Mesangial cell (primary cell): ENCODE results near the gene CRLF1. TPM values are rescaled to one million over a fixed set of nuclear protein-coding genes. Genes with fewer than 3 reads are reported as not detected.

Experiments used
- total RNA-seq: library from RNA; depleted of rRNA; stranded (reverse); fragments of >200 nt; gene quantifications from 2 replicates; pipeline ENCODE4 v1.2.3, GENCODE V29; 2015

CRLF1 gene
- 0.65 and 2.5 TPM in 2 replicates for total RNA-seq

GRCh38 chr19:18606281-18607225, at the start of gene CRLF1:
TSS of gene CRLF1 (minus strand) at chr19:18606799. CDS start at chr19:18606656, 143 bp downstream.

DNA sequence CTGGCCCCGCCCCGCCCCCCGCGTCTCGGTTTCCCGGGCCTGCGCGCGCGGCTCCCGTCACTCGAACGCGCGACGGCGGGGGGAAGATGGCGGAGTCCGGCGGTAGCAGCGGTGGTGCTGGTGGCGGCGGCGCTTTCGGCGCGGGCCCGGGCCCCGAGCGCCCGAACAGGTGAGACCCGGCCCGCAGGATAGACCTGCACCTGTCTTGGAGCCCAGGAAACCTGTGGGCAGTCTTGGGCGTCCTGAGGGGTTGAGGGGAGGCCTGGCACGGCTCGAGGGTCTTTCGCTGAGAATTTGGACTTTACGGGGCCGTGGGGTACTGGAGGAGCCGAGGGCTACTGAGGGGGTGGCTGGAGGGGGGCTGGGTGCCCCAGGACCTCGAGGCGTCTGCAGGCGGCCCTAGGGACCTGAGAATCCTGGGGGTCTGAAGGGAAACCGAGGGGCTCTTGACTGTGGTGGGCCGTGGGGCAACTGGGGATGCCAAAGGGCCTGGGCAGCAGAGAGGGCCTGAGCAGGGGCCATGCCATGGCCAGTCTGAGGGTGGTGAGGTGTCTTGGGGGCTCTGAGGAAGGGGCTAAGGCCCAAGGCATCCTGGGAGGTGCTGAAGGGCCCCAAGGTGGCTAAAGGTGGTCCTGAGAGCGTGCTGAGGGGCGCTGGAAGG, 30.5 kb upstream of the CRLF1 start, which contains the start of gene KLHL26:
KLHL26 (plus strand) TSS at position 60 of the 661 bp plus-strand sequence; CDS start at position 87, 27 bp downstream.

DNA sequence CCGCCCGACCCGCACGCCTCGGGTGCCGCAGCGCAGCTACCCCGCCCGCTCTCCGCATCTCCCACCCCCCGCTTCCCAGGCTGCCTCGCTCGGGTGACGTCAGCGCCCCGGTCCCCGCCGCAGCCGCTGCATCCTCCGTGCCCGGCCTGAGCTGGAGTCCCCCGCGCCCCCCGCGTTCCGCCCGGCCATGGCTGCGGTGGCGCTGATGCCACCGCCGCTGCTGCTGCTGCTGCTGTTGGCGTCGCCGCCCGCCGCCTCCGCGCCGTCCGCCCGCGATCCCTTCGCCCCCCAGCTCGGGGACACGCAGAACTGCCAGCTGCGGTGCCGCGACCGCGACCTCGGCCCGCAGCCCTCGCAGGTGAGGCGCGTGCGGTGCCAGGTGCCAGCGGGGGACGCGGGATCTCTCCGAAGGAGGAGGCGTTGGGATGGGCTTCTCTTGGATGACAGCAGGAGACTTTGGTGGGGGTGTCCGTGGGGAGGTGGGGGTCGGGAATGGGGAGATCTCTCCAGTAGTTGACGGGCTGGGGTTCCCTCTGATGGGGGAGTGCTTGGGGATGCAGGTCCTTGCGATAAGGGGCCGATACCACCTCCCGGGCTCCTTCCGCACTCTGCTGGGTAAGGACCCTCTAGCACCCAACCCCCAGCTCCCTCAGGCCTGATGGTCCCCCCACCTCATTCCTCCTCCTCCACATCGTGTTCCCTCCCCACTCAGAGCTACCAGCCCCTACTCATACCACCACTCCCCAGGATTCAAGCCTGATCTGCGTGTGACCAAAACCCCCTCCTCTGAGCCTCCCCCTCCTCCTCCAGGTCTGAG, 6.4 kb upstream of the CRLF1 start, which contains the start of gene TMEM59L:
TMEM59L (plus strand) TSS at position 99 of the 817 bp plus-strand sequence; CDS start at position 188, 89 bp downstream.

GRCh38 chr19:18588611-18589379, 17.8 kb downstream of the CRLF1 start, which contains the start of gene REX1BD:
TSS of gene REX1BD (plus strand) at chr19:18588798. CDS start at chr19:18588802, 4 bp downstream.

GRCh38 chr19:18571564-18572344, 34.8 kb downstream of the CRLF1 start, which contains the start of gene UBA52:
TSS of gene UBA52 (plus strand) at chr19:18571857. CDS start at chr19:18573301, 1,444 bp downstream.

GRCh38 chr19:18557411-18558201, 49.0 kb downstream of the CRLF1 start, which contains the start of gene KXD1:
TSS of gene KXD1 (plus strand) at chr19:18557870. CDS start at chr19:18562057, 4,187 bp downstream.

Other genes starting within 250 kb of the CRLF1 start
- gene GDF15, start 220.6 kb downstream of the CRLF1 start, total RNA-seq = 20.4 and 246 TPM in 2 replicates
- gene LRRC25, start 209.2 kb downstream of the CRLF1 start, total RNA-seq = 0.25 TPM in 1 of 2 replicates, not detected in the other
- gene SSBP4, start 187.4 kb downstream of the CRLF1 start, total RNA-seq = 131 and 177 TPM in 2 replicates
- 63.4 and 164 TPM in 2 replicates for gene ISYNA1, start 168.7 kb downstream of the CRLF1 start, total RNA-seq
- gene ELL, start 84.7 kb downstream of the CRLF1 start, total RNA-seq = 13.0 and 20.8 TPM in 2 replicates
- gene FKBP8, start 63.2 kb downstream of the CRLF1 start, total RNA-seq = 181 and 304 TPM in 2 replicates
- 169 and 233 TPM in 2 replicates for gene KXD1, start 48.9 kb downstream of the CRLF1 start, total RNA-seq
- 945 and 1,196 TPM in 2 replicates for gene UBA52, start 34.9 kb downstream of the CRLF1 start, total RNA-seq
- 79.2 and 122 TPM in 2 replicates for gene REX1BD, start 18.0 kb downstream of the CRLF1 start, total RNA-seq
- 0.16 and 1.3 TPM in 2 replicates for gene TMEM59L, start 6.1 kb upstream of the CRLF1 start, total RNA-seq
- 6.4 and 7.6 TPM in 2 replicates for gene KLHL26, start 30.2 kb upstream of the CRLF1 start, total RNA-seq
- 2.6 and 12.7 TPM in 2 replicates for gene CRTC1, start 76.9 kb upstream of the CRLF1 start, total RNA-seq
- 0.25 TPM in 1 of 2 replicates, not detected in the other for gene COMP, start 184.5 kb upstream of the CRLF1 start, total RNA-seq
- gene UPF1, start 225.2 kb upstream of the CRLF1 start, total RNA-seq = 48.4 and 58.9 TPM in 2 replicates